ENCODE data around the gene SH3PXD2A. TPM values are rescaled to one million over a fixed set of nuclear protein-coding genes. Genes with fewer than 3 reads are reported as not detected.

The SH3PXD2A gene
- total and polyA plus RNA-seq, 12 donors = 6.9 to 44.9 (median 34.4) TPM

GRCh38 chr10:103691723-103692435, 163.5 kb downstream of the SH3PXD2A start:
- Histone ChIP-seq H3K4me3 (peak overlapping the region in 1 of 10 donors; percentile 43), H3K36me3 (no peaks in the 10 kb centered on the region), H3K27me3 (peaks cover 0 to 32% (median 0%) of the 10 kb centered on the region in 7 donors), H3K9me3 (no peaks in the 10 kb centered on the region), H3K4me1 (peaks cover 9 to 44% (median 19%) of the 10 kb centered on the region in 9 donors), H3K27ac (no peak overlapping the region)
- TF ChIP-seq CTCF (IDR thresholded peaks at IDR 0.05) = no peak
- DNase-seq (no peak), ATAC-seq (peak in 1 of 8 donors; percentile 4)
- 73% methylated on average over 16 to 17 of the region's 17 CpGs for WGBS, 2 donors
- intact Hi-C loops (cut with DNase I) = no loop called here

- H3K36me3 ChIP-seq = no peaks in the 10 kb centered on the region
Measured at GRCh38 chr10:103691267-103691666, 164.1 kb downstream of the SH3PXD2A start.

GRCh38 chr10:103690281-103690680, 165.1 kb downstream of the SH3PXD2A start:
- H3K36me3 ChIP-seq = no peaks in the 10 kb centered on the region
- 65 to 68% methylated on average over 2 of the region's 2 CpGs for WGBS, 2 donors
- intact Hi-C loops (cut with DNase I) = no loop called here

More at GRCh38 chr10:103691267-103691666, 164.1 kb downstream of the SH3PXD2A start:
- H3K27ac ChIP-seq = no peak overlapping the region
- TF ChIP-seq CTCF (IDR thresholded peaks at IDR 0.05) = no peak
- H3K9me3 ChIP-seq = no peaks in the 10 kb centered on the region
- H3K4me1 ChIP-seq = peaks cover 8 to 41% (median 13%) of the 10 kb centered on the region in 9 donors
- WGBS, 2 donors = 80 to 81% methylated on average over 4 of the region's 4 CpGs
- peaks cover 0 to 32% (median 0%) of the 10 kb centered on the region in 7 donors for H3K27me3 ChIP-seq
- no peak for ATAC-seq
- no peak overlapping the region for H3K4me3 ChIP-seq
- DNase-seq = no peak
- intact Hi-C loops (cut with DNase I) = no loop called here

GRCh38 chr10:103688491-103688890, 166.9 kb downstream of the SH3PXD2A start:
- no peak overlapping the region for H3K4me3 ChIP-seq
- intact Hi-C loops (cut with DNase I) = loop anchor here in 1 of 10 donors (5.0 kb wide), 1 partner anchor 91 kb away; no protein-coding TSS in a partner anchor
- peaks cover 0 to 19% (median 0%) of the 10 kb centered on the region in 7 donors for H3K27me3 ChIP-seq
- ATAC-seq (no peak), DNase-seq (no peak)
- 78 to 84% methylated on average over 4 of the region's 4 CpGs for WGBS, 2 donors
- no peaks in the 10 kb centered on the region for H3K36me3 ChIP-seq
- H3K9me3 ChIP-seq = no peaks in the 10 kb centered on the region
- no peak for TF ChIP-seq CTCF (IDR thresholded peaks at IDR 0.05)
- peaks cover 0 to 32% (median 8%) of the 10 kb centered on the region in 9 donors for H3K4me1 ChIP-seq
- H3K27ac ChIP-seq = no peak overlapping the region

More at GRCh38 chr10:103690281-103690680, 165.1 kb downstream of the SH3PXD2A start:
- H3K4me3 ChIP-seq = no peak overlapping the region
- H3K9me3 ChIP-seq = no peaks in the 10 kb centered on the region
- ATAC-seq (no peak), DNase-seq (no peak)
- peaks cover 0 to 37% (median 8%) of the 10 kb centered on the region in 9 donors for H3K4me1 ChIP-seq
- no peak for TF ChIP-seq CTCF (IDR thresholded peaks at IDR 0.05)
- H3K27me3 ChIP-seq = peaks cover 0 to 32% (median 0%) of the 10 kb centered on the region in 7 donors
- H3K27ac ChIP-seq = no peak overlapping the region

All from heart right ventricle (tissue), 16 donors.